HUES48 (cell line): ENCODE data around the gene CFAP97D2.

Source experiments
- H3K27ac ChIP-seq: one replicate; pipeline ENCODE4 v1.7.0; 2013; ENCODE audit warnings: low read depth, low read length, inconsistent platforms
- H3K27me3 ChIP-seq: 2 replicates; pipeline ENCODE4 v1.6.1; 2013; ENCODE audit warnings: mild to moderate bottlenecking, low read length; ENCODE audit not compliant: control insufficient read depth, insufficient read depth
- H3K36me3 ChIP-seq: 2 replicates; pipeline ENCODE4 v1.6.1; 2013; ENCODE audit warnings: low read length; ENCODE audit not compliant: control insufficient read depth, insufficient read depth
- H3K4me1 ChIP-seq: 2 replicates; pipeline ENCODE4 v1.6.1; 2013; ENCODE audit warnings: mild to moderate bottlenecking, low read length; ENCODE audit not compliant: control insufficient read depth, insufficient read depth
- H3K4me3 ChIP-seq: 2 replicates; pipeline ENCODE4 v1.5.1; 2013; ENCODE audit warnings: mild to moderate bottlenecking, low read depth, low read length
- H3K9ac ChIP-seq: 2 replicates; pipeline ENCODE4 v1.6.1; 2013; ENCODE audit warnings: mild to moderate bottlenecking, low read depth, low read length, moderate library complexity
- H3K9me3 ChIP-seq: 2 replicates; pipeline ENCODE4 v1.6.1; 2013; ENCODE audit warnings: low read length; ENCODE audit not compliant: control insufficient read depth, insufficient read depth

Gene CFAP97D2

DNA sequence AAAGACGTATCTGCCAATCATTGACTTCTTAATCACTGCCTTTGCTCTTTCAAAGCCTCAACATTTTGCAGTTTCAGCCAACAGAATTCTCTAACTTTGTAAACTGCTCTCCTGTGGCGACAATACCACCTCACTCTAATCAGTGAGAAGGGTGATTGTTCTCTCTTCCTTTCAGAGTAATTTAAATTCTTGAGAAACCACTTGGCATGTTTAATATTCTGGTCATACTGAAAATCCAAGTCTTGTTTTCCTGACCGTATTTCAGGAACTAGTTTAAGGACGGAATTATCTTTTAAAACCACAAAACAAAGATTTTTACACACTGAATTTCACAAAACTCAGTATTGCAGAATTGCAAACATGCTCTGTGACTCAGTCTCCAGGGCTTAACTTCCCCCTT, 50.4 kb downstream of the CFAP97D2 start:
- no peaks in the 10 kb centered on the region for H3K36me3 ChIP-seq
- H3K27me3 ChIP-seq: no peaks in the 10 kb centered on the region
- peak overlapping the region; percentile 87 for H3K27ac ChIP-seq
- H3K9ac ChIP-seq: peak overlapping the region; percentile 74; the same call in 1 of the 2 replicates
- peaks cover 63% of the 10 kb centered on the region for H3K4me1 ChIP-seq
- H3K4me3 ChIP-seq: peak overlapping the region; percentile 41
- no peaks in the 10 kb centered on the region for H3K9me3 ChIP-seq

DNA sequence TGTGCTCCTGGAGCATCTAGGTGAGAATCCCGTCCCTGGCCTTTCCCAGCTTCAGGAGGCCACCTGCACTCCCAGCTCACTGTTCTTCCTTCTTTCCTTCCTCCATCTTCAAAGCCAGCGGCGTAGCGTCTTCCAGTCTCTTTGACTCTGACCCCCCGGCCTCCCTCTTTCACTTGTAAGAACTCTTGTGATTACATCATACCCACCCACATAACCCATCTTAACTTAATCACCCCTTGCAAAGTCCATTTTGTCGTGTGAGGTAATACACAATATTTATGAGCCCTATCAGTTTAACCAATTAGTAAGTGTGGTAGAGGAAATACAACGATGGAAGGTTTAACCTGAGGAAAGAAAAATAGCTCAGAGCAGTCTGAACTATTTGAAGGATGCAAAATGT, 51.1 kb downstream of the CFAP97D2 start:
- no peaks in the 10 kb centered on the region for H3K36me3 ChIP-seq
- H3K9ac ChIP-seq: peak overlapping the region; percentile 74
- no peaks in the 10 kb centered on the region for H3K27me3 ChIP-seq
- no peaks in the 10 kb centered on the region for H3K9me3 ChIP-seq
- peak overlapping the region; percentile 41 for H3K4me3 ChIP-seq
- peak overlapping the region; percentile 87 for H3K27ac ChIP-seq
- H3K4me1 ChIP-seq: peaks cover 64% of the 10 kb centered on the region

DNA sequence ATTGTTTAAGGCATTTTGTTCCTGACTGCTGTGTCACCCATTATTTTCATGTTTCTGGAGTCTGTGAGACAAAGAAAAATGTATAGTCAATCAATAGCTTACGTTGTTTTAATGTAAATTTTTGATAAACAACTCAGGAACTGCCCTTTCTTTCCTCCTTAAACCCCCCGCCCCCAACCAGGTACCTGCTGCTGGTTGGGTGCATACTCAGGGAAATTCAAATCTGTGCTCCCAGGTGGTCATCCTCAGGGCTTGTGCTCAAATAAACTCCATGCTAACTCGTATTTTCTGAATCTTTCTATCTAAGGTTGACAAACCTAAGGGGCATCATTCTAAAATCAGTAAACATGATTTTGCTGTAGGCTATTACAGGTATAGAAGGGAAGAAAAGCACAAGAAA, 51.5 kb downstream of the CFAP97D2 start:
- no peaks in the 10 kb centered on the region for H3K9me3 ChIP-seq
- peak overlapping the region; percentile 87 for H3K27ac ChIP-seq
- no peaks in the 10 kb centered on the region for H3K36me3 ChIP-seq
- H3K27me3 ChIP-seq: no peaks in the 10 kb centered on the region
- peak overlapping the region; percentile 74 for H3K9ac ChIP-seq
- peak overlapping the region; percentile 41 for H3K4me3 ChIP-seq
- H3K4me1 ChIP-seq: peaks cover 64% of the 10 kb centered on the region

DNA sequence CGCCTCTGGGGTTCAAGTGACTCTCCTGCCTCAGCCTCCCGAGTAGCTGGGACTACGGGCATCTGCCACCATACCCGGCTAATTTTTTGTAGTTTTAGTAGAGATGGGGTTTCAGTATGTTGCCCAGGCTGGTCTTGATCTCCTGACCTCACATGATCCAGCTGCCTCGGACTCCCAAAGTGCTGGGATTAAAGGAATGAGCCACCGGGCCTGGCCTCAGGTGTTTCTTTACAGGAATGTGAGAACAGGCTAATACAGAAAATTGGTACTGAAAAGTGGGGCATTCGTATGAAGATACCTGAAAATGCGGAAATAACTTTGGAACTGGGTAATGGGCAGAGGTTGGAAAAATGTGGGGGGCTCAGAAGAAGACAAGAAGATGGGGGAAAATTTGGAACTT, 52.8 kb downstream of the CFAP97D2 start:
- no peak overlapping the region for H3K27ac ChIP-seq
- H3K27me3 ChIP-seq: no peaks in the 10 kb centered on the region
- peaks cover 62% of the 10 kb centered on the region for H3K4me1 ChIP-seq
- no peak overlapping the region for H3K4me3 ChIP-seq
- H3K36me3 ChIP-seq: peaks cover 5% of the 10 kb centered on the region
- no peak overlapping the region for H3K9ac ChIP-seq
- no peaks in the 10 kb centered on the region for H3K9me3 ChIP-seq

DNA sequence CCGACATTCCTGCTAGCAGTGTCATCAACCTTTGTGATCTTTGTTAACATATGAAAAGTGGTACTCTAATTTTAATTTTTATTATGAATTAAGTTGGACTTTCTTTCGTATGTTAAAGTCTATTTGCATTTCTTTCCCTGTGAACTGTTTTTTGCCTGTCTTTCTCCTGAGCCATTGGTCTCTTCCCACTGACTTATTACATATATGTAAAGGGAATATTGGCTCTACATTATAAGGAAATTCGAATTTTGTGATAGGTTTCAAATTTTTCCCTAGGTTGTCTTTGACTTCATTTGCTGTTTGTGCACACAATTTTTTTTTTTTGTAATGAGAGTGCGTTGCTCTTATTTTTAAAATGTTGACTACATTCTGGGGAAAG, 55.2 kb downstream of the CFAP97D2 start:
- no peaks in the 10 kb centered on the region for H3K27me3 ChIP-seq
- no peaks in the 10 kb centered on the region for H3K9me3 ChIP-seq
- H3K4me1 ChIP-seq: peaks cover 38% of the 10 kb centered on the region
- peak overlapping the region; percentile 76 for H3K27ac ChIP-seq
- H3K4me3 ChIP-seq: peak overlapping the region; percentile 87
- H3K9ac ChIP-seq: no peak overlapping the region
- H3K36me3 ChIP-seq: peaks cover 29% of the 10 kb centered on the region

DNA sequence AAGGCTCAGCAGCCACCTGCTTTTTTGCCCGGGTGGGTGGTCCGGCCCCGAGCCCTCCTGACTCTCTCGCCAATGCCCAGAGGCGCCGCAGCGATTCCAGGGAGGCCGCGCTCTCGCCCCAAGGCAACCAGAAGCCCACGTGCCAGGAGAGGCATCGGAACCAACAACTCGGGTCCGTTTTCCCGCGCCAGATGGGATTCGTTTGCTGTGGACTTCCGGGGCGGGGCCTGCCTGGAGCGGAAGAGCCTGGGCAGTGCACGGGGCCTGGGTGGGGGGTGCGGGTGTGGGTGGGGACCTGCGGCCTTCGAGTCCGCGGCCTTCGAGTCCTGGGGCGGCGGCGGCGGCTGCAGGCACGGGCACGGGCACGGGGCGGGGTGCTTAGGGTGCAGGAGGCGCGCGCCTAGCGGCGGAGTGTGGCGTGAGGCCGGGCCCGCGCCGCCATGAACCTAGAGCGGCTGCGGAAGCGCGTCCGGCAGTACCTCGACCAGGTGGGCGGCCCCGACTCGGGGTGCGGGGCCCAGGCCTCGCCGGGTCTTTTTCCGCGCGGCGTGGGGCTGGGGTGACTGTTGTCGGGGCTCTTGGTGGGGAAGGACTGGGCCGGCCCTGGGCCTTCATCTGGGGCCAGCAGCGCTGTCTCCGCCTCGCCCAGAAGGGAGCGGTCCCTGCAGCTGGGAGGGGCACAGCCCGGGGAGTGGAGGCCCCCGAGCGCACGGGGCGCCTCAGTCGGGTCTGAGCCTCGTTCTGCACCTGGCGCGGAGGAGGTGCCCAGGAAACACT, 55.8 kb downstream of the CFAP97D2 start, which contains the start of gene CDC16:
Gene CDC16, plus strand, starts transcription at position 253 of the 777 bp plus-strand sequence. Its CDS starts 188 bp downstream, at position 441.
- H3K27ac ChIP-seq: peak within 1 kb of the TSS; percentile 76
- H3K9ac ChIP-seq: peak within 1 kb of the TSS; percentile 60
- peaks cover 33% of the 10 kb centered on the region for H3K4me1 ChIP-seq
- H3K27me3 ChIP-seq: no peaks in the 10 kb centered on the region
- no peaks in the 10 kb centered on the region for H3K9me3 ChIP-seq
- H3K4me3 ChIP-seq: peak within 1 kb of the TSS; percentile 87
- H3K36me3 ChIP-seq: peaks cover 34% of the 10 kb centered on the region

DNA sequence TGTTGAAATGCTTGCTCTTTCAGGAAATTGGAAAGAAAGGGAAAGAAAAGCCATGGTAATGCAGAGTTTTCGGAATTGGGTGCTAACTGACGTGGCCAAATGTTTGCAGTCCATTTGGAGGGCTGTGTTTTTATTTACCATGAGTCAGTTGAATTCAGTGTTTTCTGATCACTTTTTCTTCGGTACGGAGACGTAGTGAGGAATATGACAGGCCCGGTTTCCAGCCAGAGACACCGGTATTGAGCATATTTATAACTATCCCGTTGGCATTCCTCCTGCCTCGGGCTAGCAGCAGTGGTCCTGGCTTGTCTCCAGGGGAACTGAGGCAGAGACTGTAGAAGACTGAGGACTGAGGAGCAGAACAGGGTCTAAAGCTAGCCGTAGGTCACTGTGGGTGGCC, 56.6 kb downstream of the CFAP97D2 start:
- peak overlapping the region; percentile 60; the same call in 1 of the 2 replicates for H3K9ac ChIP-seq
- peak overlapping the region; percentile 87 for H3K4me3 ChIP-seq
- peaks cover 43% of the 10 kb centered on the region for H3K36me3 ChIP-seq
- H3K27me3 ChIP-seq: no peaks in the 10 kb centered on the region
- peaks cover 24% of the 10 kb centered on the region for H3K4me1 ChIP-seq
- H3K9me3 ChIP-seq: no peaks in the 10 kb centered on the region
- peak overlapping the region; percentile 76 for H3K27ac ChIP-seq

DNA sequence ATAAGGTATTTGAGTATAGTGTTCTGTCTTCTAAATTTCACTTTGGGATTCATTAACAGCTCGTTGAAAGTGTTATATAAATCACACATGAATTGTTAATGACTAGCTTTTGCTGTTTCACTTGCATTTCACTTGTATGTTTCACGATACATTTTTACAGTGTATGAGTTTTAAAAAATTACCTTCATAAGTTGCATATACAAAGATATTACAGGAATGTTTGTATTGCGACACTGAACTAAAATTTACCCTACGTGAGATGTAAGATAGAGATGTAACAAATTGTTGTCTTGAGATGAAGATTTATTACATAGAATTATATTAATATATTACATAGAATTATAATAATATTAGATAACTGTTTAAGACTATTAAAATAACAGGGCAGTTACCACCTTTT, 57.2 kb downstream of the CFAP97D2 start:
- Histone ChIP-seq H3K36me3 (peaks cover 48% of the 10 kb centered on the region), H3K4me3 (peak overlapping the region; percentile 87), H3K27me3 (no peaks in the 10 kb centered on the region), H3K9me3 (no peaks in the 10 kb centered on the region), H3K4me1 (peaks cover 21% of the 10 kb centered on the region), H3K9ac (no peak overlapping the region), H3K27ac (no peak overlapping the region)

DNA sequence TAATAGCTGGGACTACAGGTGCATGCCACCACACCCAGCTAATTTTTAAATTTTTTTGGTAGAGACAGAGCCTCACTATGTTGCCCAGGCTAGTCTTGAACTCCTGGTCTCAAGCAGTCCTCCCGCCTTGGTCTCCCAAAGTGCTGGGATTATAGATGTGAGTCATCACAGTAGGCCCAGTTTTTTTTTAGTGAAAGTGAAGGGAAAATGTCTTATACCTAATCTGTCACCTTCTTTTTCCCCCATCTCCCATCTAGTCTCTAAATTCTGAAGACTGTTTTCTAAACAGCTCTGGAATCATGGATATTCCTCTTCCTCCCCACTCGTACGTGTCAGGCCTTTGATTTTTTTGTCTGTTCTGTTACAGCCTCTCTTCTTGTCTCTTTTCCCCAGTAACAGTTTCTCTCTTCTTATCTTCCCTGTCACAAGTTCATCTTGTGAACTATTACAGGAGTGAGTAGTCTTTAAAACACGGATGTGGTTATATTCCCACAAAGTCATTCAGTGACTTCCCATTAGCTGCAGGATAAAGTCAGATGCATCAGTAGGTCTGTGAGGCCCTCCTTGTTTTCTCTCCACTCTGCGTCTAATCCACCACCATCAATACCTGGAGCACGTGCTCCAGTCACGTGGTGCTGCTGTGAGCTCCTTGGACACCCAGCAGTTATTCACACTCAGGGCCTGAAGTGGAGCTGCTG, 58.5 kb downstream of the CFAP97D2 start:
- H3K4me3 ChIP-seq: no peak overlapping the region
- H3K9me3 ChIP-seq: no peaks in the 10 kb centered on the region
- H3K36me3 ChIP-seq: peaks cover 62% of the 10 kb centered on the region
- H3K4me1 ChIP-seq: peaks cover 21% of the 10 kb centered on the region
- no peak overlapping the region for H3K27ac ChIP-seq
- H3K9ac ChIP-seq: no peak overlapping the region
- H3K27me3 ChIP-seq: no peaks in the 10 kb centered on the region

DNA sequence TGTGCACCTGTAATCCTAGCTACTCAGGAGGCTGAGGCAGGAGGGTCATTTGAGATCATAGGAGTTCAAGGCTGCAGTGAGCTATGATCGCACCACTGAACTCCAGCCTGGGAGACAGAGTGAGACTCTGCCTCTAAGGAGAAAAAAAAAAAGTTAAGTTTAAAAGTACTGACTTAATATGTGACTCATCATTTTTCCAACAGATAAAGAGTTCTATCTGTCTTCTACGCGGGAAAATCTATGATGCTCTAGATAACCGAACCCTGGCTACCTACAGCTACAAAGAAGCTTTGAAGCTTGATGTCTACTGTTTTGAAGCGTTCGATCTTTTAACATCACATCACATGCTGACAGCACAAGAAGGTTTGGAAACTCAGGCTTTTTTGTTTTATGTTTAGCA, 62.9 kb downstream of the CFAP97D2 start:
- H3K9me3 ChIP-seq: no peaks in the 10 kb centered on the region
- H3K4me3 ChIP-seq: no peak overlapping the region
- H3K27ac ChIP-seq: no peak overlapping the region
- peaks cover 11% of the 10 kb centered on the region for H3K4me1 ChIP-seq
- peaks cover 100% of the 10 kb centered on the region for H3K36me3 ChIP-seq
- H3K9ac ChIP-seq: no peak overlapping the region
- no peaks in the 10 kb centered on the region for H3K27me3 ChIP-seq

DNA sequence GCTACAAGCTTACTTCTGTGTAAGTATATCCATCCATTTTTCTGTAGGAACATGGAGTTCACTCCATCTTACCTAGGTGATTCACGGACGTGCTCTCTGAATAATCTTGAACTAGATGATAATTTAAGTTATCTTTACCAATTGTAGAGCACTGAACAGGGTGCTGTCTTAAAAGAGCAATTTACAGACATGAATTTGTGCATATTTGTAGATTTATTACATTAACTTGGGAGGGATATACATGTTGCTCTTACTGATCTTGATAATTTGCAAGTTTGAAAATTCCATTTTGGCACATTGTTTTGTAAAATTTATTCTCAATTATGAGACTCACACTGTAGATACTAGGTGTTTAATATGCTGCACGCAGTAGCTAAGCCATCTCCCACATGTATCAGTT, 64.9 kb downstream of the CFAP97D2 start:
- Histone ChIP-seq H3K4me3 (no peak overlapping the region), H3K27ac (no peak overlapping the region), H3K27me3 (no peaks in the 10 kb centered on the region), H3K9me3 (no peaks in the 10 kb centered on the region), H3K4me1 (peaks cover 11% of the 10 kb centered on the region), H3K36me3 (peaks cover 100% of the 10 kb centered on the region), H3K9ac (no peak overlapping the region)
